IMR-90 (cell line): Measurements from ENCODE around the gene SLX4IP. TPM values are rescaled to one million over a fixed set of nuclear protein-coding genes. Genes with fewer than 3 reads are reported as not detected.
A peak's percentile ranks its signal among the peaks of the same experiment; 100 is the strongest.

Source experiments
- ATAC-seq: fragments of 200-7000 bp; cut with Tn5 transposase; 2 replicates; pipeline ENCODE4 v1.9.1; 2020; ENCODE audit warnings: low read depth, mild to moderate bottlenecking, moderate library complexity
- BruUV-seq: library from RNA; stranded (reverse); fragments of 400-500 nt; replicated peaks from 2 replicates; lab custom pipeline; 2021; lab: Mats Ljungman, UMichigan
- CTCF ChIA-PET: fragments of 300-600 bp; formaldehyde crosslinking; extraction: SDS; loops from one replicate; lab custom pipeline; 2021; ENCODE audit warnings: antibody characterized with exemption; lab: Yijun Ruan, JAX
- POLR2A ChIA-PET: fragments of 300-600 bp; sonication (Branson Sonifier 250); formaldehyde crosslinking; loops from one replicate; lab custom pipeline; 2022; ENCODE audit warnings: antibody characterized with exemption; ENCODE audit not compliant: unreplicated experiment; lab: Charles Lee
- DNase-seq: peaks from one replicate; pipeline ENCODE4 v3.0.0; 2013
- H2AFZ ChIP-seq: replicated peaks from 2 replicates; pipeline ENCODE3; 2013; ENCODE audit warnings: low read length, mild to moderate bottlenecking; ENCODE audit not compliant: poor library complexity
- H2AK5ac ChIP-seq: 2 replicates; pipeline ENCODE4 v1.6.1; 2013; ENCODE audit warnings: low read depth, low read length, inconsistent platforms
- H2AK9ac ChIP-seq: replicated peaks from 2 replicates; pipeline ENCODE3; 2013; ENCODE audit warnings: mild to moderate bottlenecking, low read depth, low read length, moderate library complexity; ENCODE audit not compliant: poor library complexity
- H2BK120ac ChIP-seq: 2 replicates; pipeline ENCODE4 v1.6.1; 2013; ENCODE audit warnings: low read depth, low read length, inconsistent platforms
- H2BK15ac ChIP-seq: 3 replicates; pipeline ENCODE4 v1.6.1; 2013; ENCODE audit warnings: low read depth, low read length, inconsistent platforms
- H2BK20ac ChIP-seq: 2 replicates; pipeline ENCODE4 v1.6.1; 2013; ENCODE audit warnings: low read depth, mild to moderate bottlenecking, inconsistent platforms, low read length, moderate library complexity
- H2BK5ac ChIP-seq: 2 replicates; pipeline ENCODE4 v1.6.1; 2013; ENCODE audit warnings: mild to moderate bottlenecking, low read depth, low read length, inconsistent platforms; ENCODE audit not compliant: poor library complexity, severe bottlenecking
- H3K14ac ChIP-seq: replicated peaks from 2 replicates; pipeline ENCODE4 v1.6.1; 2013; ENCODE audit warnings: low read depth, low read length, inconsistent platforms
- H3K18ac ChIP-seq: 2 replicates; pipeline ENCODE4 v1.6.1; 2013; ENCODE audit warnings: low read depth, low read length, control low read depth
- H3K23ac ChIP-seq: 2 replicates; pipeline ENCODE4 v1.6.1; 2013; ENCODE audit warnings: low read depth, low read length, inconsistent platforms
- H3K27ac ChIP-seq: 2 replicates; pipeline ENCODE4 v1.5.1; 2013; ENCODE audit warnings: mild to moderate bottlenecking, control low read depth, low read length; ENCODE audit not compliant: insufficient read depth
- H3K27me3 ChIP-seq: 2 replicates; pipeline ENCODE4 v1.6.1; 2013; ENCODE audit warnings: low read length; ENCODE audit not compliant: control insufficient read depth, insufficient read depth
- H3K36me3 ChIP-seq: 2 replicates; pipeline ENCODE4 v1.6.1; 2013; ENCODE audit warnings: low read length, mixed read lengths; ENCODE audit not compliant: control insufficient read depth, insufficient read depth
- H3K4ac ChIP-seq: 2 replicates; pipeline ENCODE4 v1.6.1; 2013; ENCODE audit warnings: low read depth, low read length, inconsistent platforms
- H3K4me1 ChIP-seq: 2 replicates; pipeline ENCODE4 v1.6.1; 2013; ENCODE audit warnings: low read length, mixed read lengths; ENCODE audit not compliant: control insufficient read depth, insufficient read depth
- H3K4me2 ChIP-seq: 2 replicates; pipeline ENCODE4 v1.6.1; 2013; ENCODE audit warnings: low read depth, mild to moderate bottlenecking, control low read depth, low read length, moderate library complexity
- H3K4me3 ChIP-seq: 2 replicates; pipeline ENCODE4 v1.5.1; 2013; ENCODE audit warnings: low read depth, mild to moderate bottlenecking, control low read depth, low read length, moderate library complexity; ENCODE audit not compliant: insufficient read depth
- H3K56ac ChIP-seq: 2 replicates; pipeline ENCODE4 v1.6.1; 2013; ENCODE audit warnings: low read length, inconsistent platforms; ENCODE audit not compliant: insufficient read depth; ENCODE audit errors: extremely low read depth
- H3K79me1 ChIP-seq, 2 experiments: 2 replicates each; pipeline ENCODE4 v1.6.1; 2013; ENCODE audit warnings: low read length in 2 of 2, inconsistent platforms in 1 of 2, low read depth in 1 of 2
- H3K9ac ChIP-seq: 2 replicates; pipeline ENCODE4 v1.6.1; 2013; ENCODE audit warnings: low read depth, low read length, control low read depth
- H3K9me1 ChIP-seq: 2 replicates; pipeline ENCODE4 v1.6.1; 2013; ENCODE audit warnings: low read length, inconsistent platforms; ENCODE audit not compliant: insufficient read depth
- H3K9me3 ChIP-seq: 2 replicates; pipeline ENCODE4 v1.6.1; 2013; ENCODE audit warnings: low read length; ENCODE audit not compliant: control insufficient read depth, insufficient read depth
- H4K20me1 ChIP-seq: 2 replicates; pipeline ENCODE4 v1.6.1; 2013; ENCODE audit warnings: low read length, inconsistent platforms; ENCODE audit not compliant: insufficient read depth
- H4K5ac ChIP-seq: 2 replicates; pipeline ENCODE4 v1.6.1; 2013; ENCODE audit warnings: mild to moderate bottlenecking, low read depth, low read length, control low read depth
- H4K8ac ChIP-seq, 2 experiments: 2 replicates each; pipeline ENCODE4 v1.6.1; 2013; ENCODE audit warnings: low read depth in 2 of 2, low read length in 2 of 2, control low read depth in 1 of 2, inconsistent platforms in 1 of 2
- H4K91ac ChIP-seq: 2 replicates; pipeline ENCODE4 v1.6.1; 2013; ENCODE audit warnings: low read depth, low read length, inconsistent platforms; ENCODE audit not compliant: insufficient read depth
- BHLHE40 ChIP-seq: fragments of 150-350 bp; IDR thresholded peaks from 2 replicates; pipeline ENCODE4 v1.6.1; 2016; ENCODE audit warnings: mild to moderate bottlenecking, low read depth, low read length
- CHD1 ChIP-seq: IDR thresholded peaks from 2 replicates; pipeline ENCODE4 v1.6.1; 2012; ENCODE audit warnings: low read depth, low read length, improper control_type of control experiment
- WGBS, 2 experiments: methylation state at CpG; one replicate each; pipeline versions ENCODE4 v1.1.5 to v1.1.7; 2013; ENCODE audit warnings: missing lambda C conversion rate in 2 of 2; ENCODE audit not compliant: insufficient read length in 1 of 2; ENCODE audit errors: extremely low coverage in 2 of 2; 5-methylcytosine and 5-hydroxymethylcytosine counted together
- dilution Hi-C: fragments of 300-500 bp; cut with HindIII; formaldehyde crosslinking; loops from one replicate; pipeline ENCODE4 v1.14.3; 2018; ENCODE audit warnings: low sequenced_read_pairs; ENCODE audit not compliant: unreplicated experiment
- in situ Hi-C: fragments of 300-500 bp; cut with MboI; formaldehyde crosslinking; loops from 3 replicates; pipeline ENCODE4 v1.14.3; 2019; ENCODE audit warnings: low sequenced_read_pairs, inconsistent platforms, mixed read lengths
- intact Hi-C: fragments of 100-400 bp; cut with micrococcal nuclease; formaldehyde crosslinking; loops from 2 replicates; pipeline ENCODE4 v1.10.0; 2022
- polyA plus RNA-seq, 3 experiments: library from polyadenylated mRNA; depleted of rRNA; stranded (reverse); fragments of >200 nt; gene quantifications; 2 replicates each; pipeline ENCODE4 v1.2.3, GENCODE V29; 2012; ENCODE audit warnings: low replicate concordance in 1 of 3
- total RNA-seq: library from RNA; depleted of rRNA; stranded (reverse); fragments of >200 nt; gene quantifications from 2 replicates; pipeline ENCODE4 v1.2.3, GENCODE V29; 2012

The SLX4IP gene
- total and polyA plus RNA-seq, 2 of the 4 experiments (the other 2 are of a cell fraction), result 1.3 to 5.9 TPM

GRCh38 chr20:10508468-10509251, 73.6 kb downstream of the SLX4IP start:
- 0% methylated on average over 1 of the region's 8 CpGs; no CpG with 5 or more reads in 1 of the 2 experiments for WGBS, 2 experiments
- Histone ChIP-seq H3K27ac (peak overlapping the region; percentile 13; the same call in 1 of the 2 replicates), H2BK20ac (peak overlapping the region; percentile 76; the same call in 1 of the 2 replicates), H4K20me1 (no peaks in the 10 kb centered on the region), H4K91ac (peak overlapping the region; percentile 58), H3K18ac (no peak overlapping the region), H2BK15ac (peak overlapping the region; percentile 86; the same call in 1 of the 3 replicates), H3K36me3 (no peaks in the 10 kb centered on the region), H2AK5ac (peak overlapping the region; percentile 69; the same call in 1 of the 2 replicates), H2BK5ac (peak overlapping the region; percentile 0), H3K9ac (no peak overlapping the region), H2BK120ac (peak overlapping the region; percentile 84), H2AK9ac (peak overlapping the region; percentile 30), H3K4me3 (no peak overlapping the region), H4K5ac (no peak overlapping the region), H3K4ac (peak overlapping the region; percentile 65), H3K23ac (peak overlapping the region; percentile 46), H2AFZ (peak overlapping the region; percentile 58), H3K4me1 (peaks cover 23% of the 10 kb centered on the region), H3K56ac (no peak overlapping the region; the same call in 1 of the 2 replicates), H4K8ac (peak overlapping the region; percentile 24 to 62; a peak in 2 of 4 replicates), H3K9me1 (peaks cover 9% of the 10 kb centered on the region), H3K4me2 (peak overlapping the region; percentile 11; the same call in 1 of the 2 replicates), H3K9me3 (no peaks in the 10 kb centered on the region), H3K79me1 (peaks cover 7 to 32% of the 10 kb centered on the region in 2 experiments), H3K14ac (peak overlapping the region; percentile 28), H3K27me3 (no peaks in the 10 kb centered on the region)
- in situ Hi-C loops, result no loop called here
- intact Hi-C loops, result no loop called here
- DNase-seq, result peak; percentile 70
- TF ChIP-seq BHLHE40, result 0 out of 2 replicates have a peak, but pooled peaks have one; percentile 18
- no peak for TF ChIP-seq CHD1
- no TSS peak for BruUV-seq
- POLR2A ChIA-PET, result interaction anchor here (0.5 kb wide), 1 partner anchor 753 kb away, joined by 3 read pairs; no protein-coding TSS in a partner anchor
- dilution Hi-C loops, result no loop called here
- CTCF ChIA-PET, result interaction anchor here (0.6 kb wide), 1 partner anchor 10 kb away, joined by 11 read pairs; no protein-coding TSS in a partner anchor
- ATAC-seq, result peak; percentile 55
